ENCODE measurements around the gene HRG. TPM values are rescaled to one million over a fixed set of nuclear protein-coding genes. Genes with fewer than 3 reads are reported as not detected.
"Not testable (repeated sequence)": the region's sequence is repeated elsewhere in the genome, so short reads cannot be mapped to it uniquely, and the experiment has no call there.

The HRG gene
- polyA plus RNA-seq, 6 donors from 2014 or later = not detected

- Mint-ChIP-seq H3K9me3 (no peaks in the 10 kb centered on the region), H3K4me3 (no peak overlapping the region), H3K27ac (no peak overlapping the region), H3K36me3 (no peaks in the 10 kb centered on the region), H3K27me3 (peaks cover 7 to 14% (median 13%) of the 10 kb centered on the region in 3 donors), H3K4me1 (no peaks in the 10 kb centered on the region)
- ATAC-seq (ENCODE audit: low read depth in 2 of 2) (no peak), DNase-seq (no peak)
Measured at GRCh38 chr3:186697510-186697909, 31.7 kb downstream of the HRG start.

DNA sequence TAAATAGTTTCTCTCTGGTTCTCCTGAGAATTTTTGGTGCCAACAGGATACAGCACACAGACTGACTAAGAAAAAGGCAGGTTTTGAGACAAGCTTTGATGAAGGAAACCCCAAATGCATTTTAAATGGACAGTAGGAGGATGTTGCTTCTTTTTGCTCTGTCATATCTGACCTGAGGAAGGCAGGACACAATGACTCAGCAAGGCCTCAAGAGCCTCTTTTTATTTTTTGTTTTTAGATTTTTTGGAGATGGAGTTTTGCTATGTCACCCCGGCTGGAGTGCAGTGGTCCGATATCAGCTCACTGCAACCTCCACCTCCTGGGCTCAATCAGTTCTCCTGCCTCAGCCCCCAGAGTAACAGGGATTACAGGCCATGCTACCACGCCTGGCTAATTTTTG is 34.5 kb downstream of the HRG start:
- no peak overlapping the region for H3K4me3 Mint-ChIP-seq
- H3K9me3 Mint-ChIP-seq = no peaks in the 10 kb centered on the region
- DNase-seq (no peak), ATAC-seq (ENCODE audit: low read depth in 2 of 2) (no peak)
- no peaks in the 10 kb centered on the region for H3K36me3 Mint-ChIP-seq
- peaks cover 11 to 26% (median 20%) of the 10 kb centered on the region in 3 donors for H3K27me3 Mint-ChIP-seq
- no peak overlapping the region for H3K27ac Mint-ChIP-seq
- H3K4me1 Mint-ChIP-seq = no peaks in the 10 kb centered on the region

DNA sequence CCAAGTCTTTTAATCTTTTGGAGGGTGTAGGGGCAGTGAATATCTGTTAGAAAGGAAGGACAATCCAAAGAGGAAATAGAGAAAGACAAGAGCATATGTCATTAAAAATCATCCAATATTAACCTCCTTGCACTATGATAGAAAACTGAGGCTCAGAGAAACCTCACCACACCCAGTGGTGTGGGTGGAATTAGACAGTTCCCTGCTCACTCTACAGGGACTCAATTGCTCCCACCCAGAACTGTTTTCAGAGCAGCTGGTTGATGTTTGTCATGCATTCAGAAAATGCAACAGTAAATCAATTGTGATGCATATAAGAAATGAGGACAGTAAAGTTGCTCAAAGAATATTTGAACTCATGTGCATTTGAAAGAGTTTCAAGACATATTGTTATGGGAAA is 36.6 kb downstream of the HRG start:
- not testable (repeated sequence) for H3K4me1 Mint-ChIP-seq; H3K27ac Mint-ChIP-seq; DNase-seq; ATAC-seq (ENCODE audit: low read depth in 2 of 2); H3K36me3 Mint-ChIP-seq; H3K4me3 Mint-ChIP-seq; H3K9me3 Mint-ChIP-seq
- peaks cover 24 to 39% (median 38%) of the 10 kb centered on the region in 3 donors for H3K27me3 Mint-ChIP-seq

DNA sequence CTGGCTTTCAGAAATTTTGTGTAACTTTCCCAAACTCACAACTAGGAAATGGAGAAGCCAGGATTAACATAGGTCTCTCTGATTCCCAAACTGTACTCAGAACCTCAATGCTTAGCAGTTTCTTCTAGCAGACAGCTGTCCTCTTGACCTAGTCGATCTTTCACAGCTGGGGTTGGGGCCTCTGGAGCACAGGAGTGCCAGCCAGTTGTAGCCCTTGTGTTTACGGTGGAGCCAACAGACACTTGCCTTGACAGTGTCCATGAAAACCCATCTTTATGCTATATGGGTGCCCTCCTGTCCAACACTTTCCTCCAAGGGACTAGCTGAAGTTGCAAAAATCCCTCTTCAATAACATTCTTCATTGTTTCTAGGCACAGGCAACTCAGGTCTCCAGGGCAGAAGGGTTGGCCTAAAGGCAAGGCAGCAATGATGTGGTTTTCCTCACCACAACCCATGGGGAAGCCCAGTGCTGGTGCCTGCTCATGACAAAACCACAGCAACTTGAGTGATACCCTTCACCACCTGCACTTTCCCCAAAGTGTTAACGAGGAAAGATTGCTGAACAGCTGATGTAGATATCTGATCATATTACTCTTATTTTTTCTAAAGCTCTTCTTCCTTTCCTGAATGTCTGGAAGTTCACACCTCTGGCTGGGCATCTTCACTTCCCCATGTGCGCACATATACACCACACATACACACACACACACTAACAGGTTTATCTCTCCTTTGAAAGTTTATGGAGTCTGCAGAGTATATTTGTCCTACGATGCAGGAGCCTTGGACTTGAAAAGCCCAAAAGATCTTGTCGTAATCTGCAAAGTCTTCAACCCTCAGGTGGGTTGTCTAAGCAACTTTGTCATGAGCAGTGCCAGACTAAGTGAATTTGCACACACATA is 40.3 kb downstream of the HRG start:
- ATAC-seq (ENCODE audit: low read depth in 2 of 2) (peak; percentile 48 to 52), DNase-seq (no peak)
- Mint-ChIP-seq H3K27ac (peak overlapping the region in 1 of 6 donors; percentile 44), H3K4me3 (no peak overlapping the region), H3K9me3 (no peaks in the 10 kb centered on the region), H3K4me1 (no peaks in the 10 kb centered on the region), H3K36me3 (no peaks in the 10 kb centered on the region), H3K27me3 (peaks cover 39 to 52% (median 48%) of the 10 kb centered on the region in 3 donors)

GRCh38 chr3:186708983-186709679 is 43.3 kb downstream of the HRG start:
- H3K9me3 Mint-ChIP-seq = no peaks in the 10 kb centered on the region
- H3K27me3 Mint-ChIP-seq = peaks cover 43 to 54% (median 50%) of the 10 kb centered on the region in 3 donors
- no peaks in the 10 kb centered on the region for H3K36me3 Mint-ChIP-seq
- H3K4me1 Mint-ChIP-seq = no peaks in the 10 kb centered on the region
- no peak overlapping the region for H3K27ac Mint-ChIP-seq
- H3K4me3 Mint-ChIP-seq = peak overlapping the region in 1 of 8 donors; percentile 4
- DNase-seq (no peak), ATAC-seq (ENCODE audit: low read depth in 2 of 2) (no peak)

GRCh38 chr3:186710694-186711093 is 44.9 kb downstream of the HRG start:
- H3K4me3 Mint-ChIP-seq; H3K9me3 Mint-ChIP-seq; ATAC-seq (ENCODE audit: low read depth in 2 of 2); H3K4me1 Mint-ChIP-seq; DNase-seq; H3K36me3 Mint-ChIP-seq: not testable (repeated sequence)
- Mint-ChIP-seq H3K27ac (peak overlapping the region in 1 of 6 donors; percentile 56), H3K27me3 (peaks cover 33 to 48% (median 40%) of the 10 kb centered on the region in 3 donors)

DNA sequence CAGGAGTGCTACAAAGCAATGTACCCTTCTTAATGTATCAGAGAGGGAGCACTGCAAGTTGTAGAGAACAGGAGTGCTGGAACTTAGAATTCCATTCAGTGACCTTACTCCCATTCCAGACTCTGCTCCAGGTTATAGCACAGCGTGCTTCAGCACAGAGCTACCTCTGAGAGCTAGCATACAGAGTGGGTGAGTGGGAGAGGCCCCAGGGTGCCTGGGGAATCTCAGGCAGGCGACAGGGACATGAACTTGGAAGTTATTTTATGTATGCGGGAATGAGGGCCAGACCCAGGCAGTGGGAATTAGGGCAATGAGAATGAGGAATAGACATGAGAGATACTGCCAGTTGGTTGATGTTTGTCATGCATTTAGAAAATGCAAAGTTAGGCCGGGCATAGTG is 47.7 kb downstream of the HRG start:
- Mint-ChIP-seq H3K9me3 (no peaks in the 10 kb centered on the region), H3K27ac (peak overlapping the region in 1 of 6 donors; percentile 62), H3K27me3 (peaks cover 13 to 30% (median 17%) of the 10 kb centered on the region in 3 donors), H3K4me1 (peaks cover 0 to 7% (median 3%) of the 10 kb centered on the region in 3 donors), H3K4me3 (no peak overlapping the region), H3K36me3 (no peaks in the 10 kb centered on the region)
- ATAC-seq (ENCODE audit: low read depth in 2 of 2) (no peak), DNase-seq (no peak)

GRCh38 chr3:186717039-186717457 is 51.2 kb downstream of the HRG start, which contains the start of gene KNG1:
Gene KNG1, plus strand, starts transcription at chr3:186717359. Its CDS starts 184 bp downstream, at chr3:186717543.
- Mint-ChIP-seq H3K9me3 (no peaks in the 10 kb centered on the region), H3K36me3 (no peaks in the 10 kb centered on the region), H3K4me1 (peaks cover 0 to 7% (median 3%) of the 10 kb centered on the region in 3 donors), H3K27me3 (peaks cover 11 to 21% (median 14%) of the 10 kb centered on the region in 3 donors), H3K27ac (no peak within 1 kb of the TSS), H3K4me3 (peak within 1 kb of the TSS in 1 of 8 donors; percentile 69)
- DNase-seq (no peak), ATAC-seq (ENCODE audit: low read depth in 2 of 2) (no peak)

- DNase-seq (no peak), ATAC-seq (ENCODE audit: low read depth in 2 of 2) (no peak)
- H3K36me3 Mint-ChIP-seq = no peaks in the 10 kb centered on the region
- H3K9me3 Mint-ChIP-seq = no peaks in the 10 kb centered on the region
- H3K27me3 Mint-ChIP-seq = peaks cover 9 to 14% (median 10%) of the 10 kb centered on the region in 3 donors
- H3K4me3 Mint-ChIP-seq = no peak overlapping the region
- no peaks in the 10 kb centered on the region for H3K4me1 Mint-ChIP-seq
- no peak overlapping the region for H3K27ac Mint-ChIP-seq
Measured at GRCh38 chr3:186719945-186720739, 54.3 kb downstream of the HRG start.

- ATAC-seq (ENCODE audit: low read depth in 2 of 2) = no peak
- peak overlapping the region in 1 of 6 donors; percentile 41 for H3K27ac Mint-ChIP-seq
- no peak for DNase-seq
- no peaks in the 10 kb centered on the region for H3K36me3 Mint-ChIP-seq
- no peaks in the 10 kb centered on the region for H3K9me3 Mint-ChIP-seq
- H3K27me3 Mint-ChIP-seq = peaks cover 9 to 16% (median 13%) of the 10 kb centered on the region in 3 donors
- H3K4me1 Mint-ChIP-seq = no peaks in the 10 kb centered on the region
- no peak overlapping the region for H3K4me3 Mint-ChIP-seq
Measured at GRCh38 chr3:186722457-186722856, 56.6 kb downstream of the HRG start.

DNA sequence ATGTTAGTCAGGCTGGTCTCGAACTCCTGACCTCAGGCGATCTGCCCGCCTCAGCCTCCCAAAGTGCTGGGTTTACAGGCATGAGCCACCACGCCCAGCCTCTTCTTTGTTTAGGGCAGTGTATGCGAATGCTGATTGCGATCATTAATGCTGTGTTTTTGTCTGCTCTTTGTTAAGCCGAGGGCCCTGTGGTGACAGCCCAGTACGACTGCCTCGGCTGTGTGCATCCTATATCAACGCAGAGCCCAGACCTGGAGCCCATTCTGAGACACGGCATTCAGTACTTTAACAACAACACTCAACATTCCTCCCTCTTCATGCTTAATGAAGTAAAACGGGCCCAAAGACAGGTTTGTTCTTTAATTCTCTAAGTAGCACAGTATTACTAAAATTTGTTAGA is 59.1 kb downstream of the HRG start:
- Mint-ChIP-seq H3K4me1 (no peaks in the 10 kb centered on the region), H3K27ac (no peak overlapping the region), H3K4me3 (no peak overlapping the region), H3K9me3 (no peaks in the 10 kb centered on the region), H3K36me3 (no peaks in the 10 kb centered on the region), H3K27me3 (peaks cover 2 to 12% (median 12%) of the 10 kb centered on the region in 3 donors)
- no peak for ATAC-seq (ENCODE audit: low read depth in 2 of 2)
- DNase-seq = no peak

Measured in naive B cell (primary cell).